Neural progenitor cell (in vitro differentiated cells): ENCODE results near the gene FKBP1B. TPM values are rescaled to one million over a fixed set of nuclear protein-coding genes. Genes with fewer than 3 reads are reported as not detected.

Experiments
- DNase-seq: peaks from one replicate; pipeline ENCODE4 v3.0.0-alpha.2; 2016; ENCODE audit warnings: low spot score
- H2AFZ ChIP-seq: fragments of 200-600 bp; sonication (generic); replicated peaks from 2 replicates; pipeline ENCODE4 v1.6.1; 2016; ENCODE audit warnings: antibody characterized with exemption
- H3F3A ChIP-seq: fragments of 200-600 bp; sonication (generic); 2 replicates; pipeline ENCODE4 v1.6.1; 2016; ENCODE audit warnings: antibody characterized with exemption, low read depth
- H3K27ac ChIP-seq: fragments of 200-600 bp; sonication (generic); 2 replicates; pipeline ENCODE4 v1.5.1; 2016; ENCODE audit warnings: mild to moderate bottlenecking
- H3K27me3 ChIP-seq: fragments of 200-600 bp; sonication (generic); 2 replicates; pipeline ENCODE4 v1.6.1; 2016; ENCODE audit warnings: mild to moderate bottlenecking, moderate library complexity
- H3K36me3 ChIP-seq: fragments of 200-600 bp; sonication (generic); 2 replicates; pipeline ENCODE4 v1.5.1; 2016
- H3K4me1 ChIP-seq: fragments of 200-600 bp; sonication (generic); 2 replicates; pipeline ENCODE4 v1.6.1; 2016; ENCODE audit warnings: mixed run types
- H3K4me2 ChIP-seq: fragments of 200-600 bp; sonication (generic); 2 replicates; pipeline ENCODE4 v1.6.1; 2016
- H3K4me3 ChIP-seq: fragments of 200-600 bp; sonication (generic); 2 replicates; pipeline ENCODE4 v1.5.1; 2016
- H3K79me2 ChIP-seq: fragments of 200-600 bp; sonication (generic); 2 replicates; pipeline ENCODE4 v1.6.1; 2016; ENCODE audit warnings: low read depth
- H3K9ac ChIP-seq: fragments of 200-600 bp; sonication (generic); 2 replicates; pipeline ENCODE4 v1.6.1; 2016
- H3K9me3 ChIP-seq: fragments of 200-600 bp; sonication (generic); 2 replicates; pipeline ENCODE4 v1.5.1; 2016; ENCODE audit warnings: low read depth
- H4K20me1 ChIP-seq: fragments of 200-600 bp; sonication (generic); 2 replicates; pipeline ENCODE4 v1.6.1; 2016; ENCODE audit warnings: low read depth
- H3K27ac Mint-ChIP-seq: 3 replicates; pipeline ENCODE4 v1.8.0; 2021; ENCODE audit warnings: mixed read lengths
- H3K27me3 Mint-ChIP-seq: 2 replicates; pipeline ENCODE4 v1.8.0; 2022; ENCODE audit warnings: low read depth, mild to moderate bottlenecking, inconsistent platforms, moderate library complexity, mixed read lengths; ENCODE audit not compliant: insufficient read depth
- H3K36me3 Mint-ChIP-seq: 3 replicates; pipeline ENCODE4 v1.8.0; 2021; ENCODE audit warnings: mixed read lengths
- H3K4me1 Mint-ChIP-seq: 3 replicates; pipeline ENCODE4 v1.8.0; 2021; ENCODE audit warnings: mixed read lengths
- H3K4me3 Mint-ChIP-seq: 3 replicates; pipeline ENCODE4 v1.8.0; 2021; ENCODE audit warnings: mild to moderate bottlenecking, moderate library complexity, mixed read lengths
- H3K9me3 Mint-ChIP-seq: 3 replicates; pipeline ENCODE4 v1.8.0; 2020; ENCODE audit warnings: mixed read lengths
- EZH2 ChIP-seq: fragments of 200-600 bp; sonication (generic); IDR thresholded peaks from 2 replicates; pipeline ENCODE4 v1.6.1; 2017; ENCODE audit warnings: antibody characterized with exemption, mild to moderate bottlenecking, moderate library complexity
- EZH2phosphoT487 ChIP-seq: fragments of 200-600 bp; sonication (generic); IDR thresholded peaks from 2 replicates; pipeline ENCODE4 v1.6.1; 2017; ENCODE audit warnings: antibody characterized with exemption
- total RNA-seq: library from RNA; depleted of rRNA; stranded (reverse); fragments of >200 nt; gene quantifications from 2 replicates; pipeline ENCODE4 v1.2.3, GENCODE V29; 2015; ENCODE audit warnings: low replicate concordance
- TF ChIP-seq, protein P1 (sequence below): fragments of 200-600 bp; sonication (generic); IDR thresholded peaks from 2 replicates; pipeline ENCODE4 v1.5.1; 2017; ENCODE audit warnings: antibody characterized with exemption, mild to moderate bottlenecking

The FKBP1B gene
- 46.0 and 58.6 TPM in 2 replicates for total RNA-seq

DNA sequence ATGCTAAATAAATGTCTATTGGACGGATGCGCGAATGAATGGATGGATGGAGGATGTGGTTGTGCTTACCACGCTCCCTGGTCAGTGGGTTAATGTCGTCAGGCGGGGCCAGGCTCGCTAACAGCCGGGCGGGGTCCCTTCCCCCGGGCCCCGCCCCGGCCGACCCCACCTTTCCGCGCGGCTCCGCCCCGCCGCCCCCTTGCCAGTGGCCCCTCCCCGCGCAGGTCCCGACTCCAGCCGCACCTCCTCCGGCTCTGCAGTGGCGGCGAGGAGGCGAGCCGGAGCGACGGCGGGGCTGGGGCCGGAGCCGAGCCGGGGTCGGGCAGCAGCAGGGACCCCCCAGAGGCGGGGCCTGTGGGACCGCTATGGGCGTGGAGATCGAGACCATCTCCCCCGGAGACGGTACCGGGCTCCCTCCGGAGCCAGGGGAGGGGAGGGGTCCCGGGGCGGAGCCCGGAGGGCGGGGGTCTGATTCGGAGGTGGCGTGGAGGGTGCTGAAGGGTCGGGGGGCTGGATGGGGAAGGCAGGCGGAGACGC, at the start of gene FKBP1B:
Gene FKBP1B (plus strand): TSS at position 257 of the 537 bp plus-strand sequence. CDS start 109 bp downstream, at position 366.
- Histone ChIP-seq H2AFZ (peak within 1 kb of the TSS; percentile 64), H3K27ac (no peak within 1 kb of the TSS), H3K9ac (peak within 1 kb of the TSS; percentile 29), H3F3A (peaks cover 30% of the 10 kb centered on the region), H3K79me2 (peaks cover 24% of the 10 kb centered on the region), H3K4me3 (peak within 1 kb of the TSS; percentile 69), H3K36me3 (no peaks in the 10 kb centered on the region), H3K27me3 (peaks cover 4% of the 10 kb centered on the region), H3K9me3 (no peaks in the 10 kb centered on the region), H3K4me2 (peak within 1 kb of the TSS; percentile 83), H3K4me1 (peaks cover 9% of the 10 kb centered on the region), H4K20me1 (no peaks in the 10 kb centered on the region)
- peaks cover 3% of the 10 kb centered on the region for H3K27me3 Mint-ChIP-seq
- no peaks in the 10 kb centered on the region for H3K36me3 Mint-ChIP-seq
- TF ChIP-seq, protein P1, sequence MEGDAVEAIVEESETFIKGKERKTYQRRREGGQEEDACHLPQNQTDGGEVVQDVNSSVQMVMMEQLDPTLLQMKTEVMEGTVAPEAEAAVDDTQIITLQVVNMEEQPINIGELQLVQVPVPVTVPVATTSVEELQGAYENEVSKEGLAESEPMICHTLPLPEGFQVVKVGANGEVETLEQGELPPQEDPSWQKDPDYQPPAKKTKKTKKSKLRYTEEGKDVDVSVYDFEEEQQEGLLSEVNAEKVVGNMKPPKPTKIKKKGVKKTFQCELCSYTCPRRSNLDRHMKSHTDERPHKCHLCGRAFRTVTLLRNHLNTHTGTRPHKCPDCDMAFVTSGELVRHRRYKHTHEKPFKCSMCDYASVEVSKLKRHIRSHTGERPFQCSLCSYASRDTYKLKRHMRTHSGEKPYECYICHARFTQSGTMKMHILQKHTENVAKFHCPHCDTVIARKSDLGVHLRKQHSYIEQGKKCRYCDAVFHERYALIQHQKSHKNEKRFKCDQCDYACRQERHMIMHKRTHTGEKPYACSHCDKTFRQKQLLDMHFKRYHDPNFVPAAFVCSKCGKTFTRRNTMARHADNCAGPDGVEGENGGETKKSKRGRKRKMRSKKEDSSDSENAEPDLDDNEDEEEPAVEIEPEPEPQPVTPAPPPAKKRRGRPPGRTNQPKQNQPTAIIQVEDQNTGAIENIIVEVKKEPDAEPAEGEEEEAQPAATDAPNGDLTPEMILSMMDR = no peak
- TF ChIP-seq EZH2phosphoT487 (no peak), EZH2 (no peak)
- peaks cover 18% of the 10 kb centered on the region for H3K4me1 Mint-ChIP-seq
- H3K9me3 Mint-ChIP-seq = no peaks in the 10 kb centered on the region
- no peak within 1 kb of the TSS for H3K4me3 Mint-ChIP-seq
- H3K27ac Mint-ChIP-seq = no peak within 1 kb of the TSS
- peak; percentile 92 for DNase-seq

- peaks cover 26% of the 10 kb centered on the region for H3K27me3 ChIP-seq
- Mint-ChIP-seq H3K4me1 (no peaks in the 10 kb centered on the region), H3K9me3 (no peaks in the 10 kb centered on the region), H3K27ac (no peak overlapping the region), H3K27me3 (peaks cover 13% of the 10 kb centered on the region), H3K36me3 (peaks cover 3% of the 10 kb centered on the region), H3K4me3 (no peak overlapping the region)
- no peaks in the 10 kb centered on the region for H4K20me1 ChIP-seq
- no peak for DNase-seq
- no peak overlapping the region for H3K4me3 ChIP-seq
- no peak for TF ChIP-seq EZH2
- no peak for TF ChIP-seq EZH2phosphoT487
- TF ChIP-seq, protein P1 = no peak
- H3K79me2 ChIP-seq = no peaks in the 10 kb centered on the region
- no peaks in the 10 kb centered on the region for H3K36me3 ChIP-seq
- H3K27ac ChIP-seq = no peak overlapping the region
- H3F3A ChIP-seq = peaks cover 4% of the 10 kb centered on the region
- H3K9me3 ChIP-seq = no peaks in the 10 kb centered on the region
- no peak overlapping the region for H3K4me2 ChIP-seq
- no peak overlapping the region for H2AFZ ChIP-seq
- H3K4me1 ChIP-seq = peaks cover 13% of the 10 kb centered on the region
- H3K9ac ChIP-seq = no peak overlapping the region
Measured at GRCh38 chr2:24007693-24008092, 41.8 kb upstream of the FKBP1B start.

DNA sequence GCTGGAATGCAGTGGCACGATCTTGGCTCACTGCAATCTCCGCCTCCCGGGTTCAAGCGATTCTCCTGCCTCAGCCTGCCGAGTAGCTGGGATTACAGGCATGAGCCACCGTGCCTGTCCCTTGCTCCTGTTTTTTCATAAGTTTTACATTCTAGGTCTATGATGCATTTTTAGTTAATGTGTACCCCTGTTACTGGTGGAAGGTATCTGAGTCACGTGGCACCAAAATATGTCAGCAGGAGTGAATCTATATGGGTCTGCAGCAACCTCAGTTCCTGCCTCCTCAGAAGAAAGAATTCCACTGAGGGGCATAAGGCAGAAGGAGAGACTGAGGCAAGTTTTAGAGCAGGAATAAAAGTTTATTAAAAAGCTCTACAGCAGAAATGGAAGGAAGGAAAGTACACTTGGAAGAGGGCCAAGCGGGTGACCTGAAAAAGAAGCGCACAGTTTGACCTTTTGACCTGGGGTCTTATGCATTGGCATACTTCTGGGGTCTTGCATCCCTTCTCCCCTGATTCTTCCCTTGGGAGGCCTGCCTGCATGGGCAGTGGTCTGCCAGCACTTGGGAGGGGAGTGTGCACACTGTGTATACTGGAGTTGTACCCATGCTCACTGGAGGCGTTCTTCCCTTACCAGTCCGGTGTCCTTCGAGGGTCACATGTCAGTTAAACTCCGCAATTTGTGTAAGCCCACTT, 40.7 kb upstream of the FKBP1B start:
- Histone ChIP-seq H2AFZ (no peak overlapping the region), H3K27me3 (peaks cover 26% of the 10 kb centered on the region), H3K9me3 (no peaks in the 10 kb centered on the region), H4K20me1 (no peaks in the 10 kb centered on the region), H3K27ac (no peak overlapping the region), H3K4me3 (no peak overlapping the region), H3K9ac (no peak overlapping the region), H3K79me2 (no peaks in the 10 kb centered on the region), H3F3A (no peaks in the 10 kb centered on the region), H3K4me1 (peaks cover 8% of the 10 kb centered on the region), H3K4me2 (no peak overlapping the region), H3K36me3 (no peaks in the 10 kb centered on the region)
- H3K9me3 Mint-ChIP-seq = no peaks in the 10 kb centered on the region
- H3K27me3 Mint-ChIP-seq = peaks cover 13% of the 10 kb centered on the region
- H3K4me3 Mint-ChIP-seq = peak overlapping the region; percentile 58
- H3K4me1 Mint-ChIP-seq = no peaks in the 10 kb centered on the region
- TF ChIP-seq, protein P1 = no peak
- TF ChIP-seq EZH2phosphoT487 (no peak), EZH2 (no peak)
- H3K36me3 Mint-ChIP-seq = peaks cover 3% of the 10 kb centered on the region
- no peak for DNase-seq
- no peak overlapping the region for H3K27ac Mint-ChIP-seq
